GM13977 (cell line): ENCODE results near the gene TSPYL4.

ENCODE experiments used
- DNase-seq: peaks from one replicate; pipeline ENCODE4 v3.0.0; 2012; ENCODE audit warnings: low spot score
- in situ Hi-C: fragments of 300-500 bp; cut with MboI; formaldehyde crosslinking; loops from one replicate; pipeline ENCODE4 v1.12.0; 2022; ENCODE audit warnings: low sequenced_read_pairs, low pct_unique_long_range_greater_than_20kb, mixed read lengths, inconsistent platforms; ENCODE audit not compliant: unreplicated experiment
- TF ChIP-seq, protein P1 (sequence below): IDR thresholded peaks from 2 replicates; pipeline ENCODE4 v1.5.1; 2012; ENCODE audit warnings: mild to moderate bottlenecking, control low read depth; ENCODE audit not compliant: insufficient read depth; ENCODE audit errors: extremely low read depth, missing control alignments

The TSPYL4 gene

GRCh38 chr6:116251568-116252384 lies 2.1 kb downstream of the TSPYL4 start:
- no peak for DNase-seq
- in situ Hi-C loops = no loop called here

DNA sequence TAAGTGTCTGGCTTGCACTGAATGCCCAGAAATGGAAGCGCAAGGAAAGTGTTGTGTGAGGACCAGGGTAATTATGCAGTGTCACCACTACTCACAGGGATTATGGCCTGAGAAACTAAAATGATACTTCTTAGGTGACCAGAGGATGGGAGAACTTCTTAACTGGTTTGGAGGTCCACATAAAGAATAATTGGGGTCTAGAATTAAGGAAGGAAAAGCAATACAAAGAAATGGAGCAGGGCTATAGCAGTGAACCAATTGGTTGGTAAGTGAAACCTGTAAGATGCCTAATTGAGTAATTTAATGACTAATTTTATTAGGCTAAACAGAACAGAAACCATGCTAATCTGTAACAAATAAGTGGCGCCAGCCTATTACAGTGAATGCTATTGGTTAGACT lies 5.3 kb downstream of the TSPYL4 start:
- TF ChIP-seq, protein P1, sequence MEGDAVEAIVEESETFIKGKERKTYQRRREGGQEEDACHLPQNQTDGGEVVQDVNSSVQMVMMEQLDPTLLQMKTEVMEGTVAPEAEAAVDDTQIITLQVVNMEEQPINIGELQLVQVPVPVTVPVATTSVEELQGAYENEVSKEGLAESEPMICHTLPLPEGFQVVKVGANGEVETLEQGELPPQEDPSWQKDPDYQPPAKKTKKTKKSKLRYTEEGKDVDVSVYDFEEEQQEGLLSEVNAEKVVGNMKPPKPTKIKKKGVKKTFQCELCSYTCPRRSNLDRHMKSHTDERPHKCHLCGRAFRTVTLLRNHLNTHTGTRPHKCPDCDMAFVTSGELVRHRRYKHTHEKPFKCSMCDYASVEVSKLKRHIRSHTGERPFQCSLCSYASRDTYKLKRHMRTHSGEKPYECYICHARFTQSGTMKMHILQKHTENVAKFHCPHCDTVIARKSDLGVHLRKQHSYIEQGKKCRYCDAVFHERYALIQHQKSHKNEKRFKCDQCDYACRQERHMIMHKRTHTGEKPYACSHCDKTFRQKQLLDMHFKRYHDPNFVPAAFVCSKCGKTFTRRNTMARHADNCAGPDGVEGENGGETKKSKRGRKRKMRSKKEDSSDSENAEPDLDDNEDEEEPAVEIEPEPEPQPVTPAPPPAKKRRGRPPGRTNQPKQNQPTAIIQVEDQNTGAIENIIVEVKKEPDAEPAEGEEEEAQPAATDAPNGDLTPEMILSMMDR = no peak
- no peak for DNase-seq
- in situ Hi-C loops = no loop called here

More at GRCh38 chr6:116251568-116252384, 2.1 kb downstream of the TSPYL4 start:
- TF ChIP-seq, protein P1 = no peak

DNA sequence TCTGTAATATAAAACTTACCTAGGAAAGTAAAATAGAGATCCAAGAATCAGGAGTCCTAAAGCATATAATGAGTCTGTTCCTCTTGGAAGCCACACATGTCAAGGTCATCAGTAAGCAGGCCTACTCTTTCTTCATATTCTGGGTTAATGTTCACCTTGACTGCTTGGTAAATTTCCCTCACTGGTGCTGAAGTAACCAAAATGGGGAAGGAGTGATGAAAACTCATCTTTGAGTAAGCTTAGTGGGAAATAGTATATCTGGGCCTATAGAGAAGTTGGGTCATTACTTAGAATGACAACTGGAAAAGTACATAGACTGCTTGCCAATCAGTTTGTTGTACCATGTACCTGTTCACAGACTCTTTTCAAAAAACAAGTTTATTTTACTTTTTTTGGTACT lies 6.6 kb downstream of the TSPYL4 start:
- in situ Hi-C loops = no loop called here
- TF ChIP-seq, protein P1 = no peak
- no peak for DNase-seq

GRCh38 chr6:116246089-116246488 lies 7.8 kb downstream of the TSPYL4 start:
- DNase-seq = no peak
- in situ Hi-C loops = no loop called here
- TF ChIP-seq, protein P1 = no peak

DNA sequence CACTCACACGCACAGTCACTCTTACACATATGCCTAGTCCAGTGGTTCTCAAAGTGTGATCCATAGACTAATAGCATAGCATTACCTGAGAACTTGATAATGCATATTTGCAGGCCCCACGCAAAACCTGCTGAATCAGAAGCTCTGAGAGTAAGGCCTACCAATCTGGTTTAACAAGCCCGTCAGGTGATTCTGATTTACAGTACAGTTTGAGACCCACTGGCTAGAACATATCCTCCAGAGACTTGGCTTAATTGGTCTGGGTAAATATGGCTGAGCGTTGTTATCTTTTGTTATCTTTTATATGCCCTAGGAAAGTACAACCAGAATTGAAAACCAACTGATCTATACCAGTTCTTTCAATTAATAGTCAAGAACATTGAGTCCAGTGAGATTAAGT lies 9.6 kb downstream of the TSPYL4 start:
- DNase-seq = no peak
- TF ChIP-seq, protein P1 = no peak
- in situ Hi-C loops = no loop called here

DNA sequence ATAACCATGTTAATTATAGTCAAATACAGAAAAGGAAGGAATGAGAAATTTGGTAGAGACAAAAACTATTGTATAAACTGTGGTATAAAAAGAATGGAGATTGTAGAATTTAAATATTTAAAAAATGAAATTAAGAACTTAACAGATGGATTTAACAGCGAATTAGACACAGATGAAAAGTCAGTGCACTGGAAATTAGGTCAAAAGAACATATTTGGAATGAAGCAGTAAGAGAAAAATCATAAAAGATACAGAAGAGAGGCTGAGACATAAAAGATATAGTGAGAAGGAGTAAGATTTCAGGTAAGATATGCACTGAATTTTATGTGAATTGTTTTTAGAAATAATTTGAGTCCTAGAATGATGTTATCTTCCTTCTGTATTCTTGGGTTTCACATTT lies 14.0 kb downstream of the TSPYL4 start:
- in situ Hi-C loops = no loop called here
- TF ChIP-seq, protein P1 = no peak
- no peak for DNase-seq
